IPS-18c (cell line): ENCODE measurements around the gene LINC01488.

ENCODE experiments used
- H3K4me3 ChIP-seq: 2 replicates; pipeline ENCODE4 v1.7.0; 2013; ENCODE audit warnings: low read depth, mild to moderate bottlenecking, low read length, moderate library complexity; ENCODE audit not compliant: insufficient read depth
- H3K9me3 ChIP-seq: one replicate; pipeline ENCODE4 v1.6.1; 2013; ENCODE audit warnings: mild to moderate bottlenecking, low read length, moderate library complexity; ENCODE audit not compliant: control insufficient read depth, insufficient read depth

LINC01488 gene

DNA sequence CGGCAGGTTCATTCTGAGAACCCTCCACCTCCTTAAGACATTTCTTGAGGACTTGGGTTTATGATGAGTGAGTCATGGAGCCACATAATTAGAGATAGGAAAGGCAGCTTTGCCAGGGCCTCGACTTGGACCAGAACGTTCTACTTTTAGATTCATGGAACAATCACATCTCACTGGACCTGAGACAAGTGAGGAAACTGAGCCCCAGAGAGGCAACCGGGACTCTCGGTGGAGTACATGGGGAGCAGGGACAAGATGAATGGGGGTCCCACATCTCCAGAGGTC is 59.5 kb downstream of the LINC01488 start:
- H3K4me3 ChIP-seq, result no peak overlapping the region
- H3K9me3 ChIP-seq, result peaks cover 2% of the 10 kb centered on the region

DNA sequence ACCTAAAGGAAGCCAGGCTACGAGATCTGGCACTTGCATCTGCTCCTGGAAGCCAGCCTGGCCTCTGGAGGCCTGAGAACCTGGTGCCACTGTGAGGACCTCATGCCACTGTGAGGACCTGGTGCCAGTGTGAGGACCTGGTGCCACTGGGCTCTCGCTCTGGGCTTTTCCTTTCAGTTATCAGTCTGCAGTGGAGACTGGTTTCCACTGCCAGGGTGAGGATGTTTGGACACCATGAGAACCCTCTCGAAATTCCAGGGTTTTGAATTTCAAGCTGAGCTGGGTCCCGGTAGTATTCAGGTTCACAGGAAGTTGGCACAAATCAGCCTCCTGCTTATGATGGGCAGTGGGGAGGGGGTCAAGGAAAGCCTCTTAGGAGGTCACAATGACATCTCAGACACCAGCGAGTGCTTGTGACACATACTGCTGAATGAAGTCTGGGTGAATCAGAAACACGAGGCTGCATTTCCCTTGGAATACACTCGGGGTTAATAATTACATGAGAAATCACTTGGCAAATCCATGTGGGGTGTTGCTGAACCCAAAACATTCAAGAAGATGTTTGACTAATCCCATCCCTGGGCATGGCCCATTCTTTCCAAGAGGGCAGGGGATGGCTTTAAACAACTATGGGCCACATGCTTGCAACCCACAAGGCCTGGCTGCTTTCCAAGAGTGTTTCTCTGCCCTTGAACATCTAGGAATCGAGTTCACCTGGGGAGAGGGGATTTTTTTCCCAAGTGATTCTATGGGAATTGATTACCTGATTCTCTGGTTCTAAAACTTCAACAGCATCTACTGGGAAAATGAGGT is 60.2 kb downstream of the LINC01488 start:
- Histone ChIP-seq H3K4me3 (no peak overlapping the region), H3K9me3 (peaks cover 2% of the 10 kb centered on the region)

DNA sequence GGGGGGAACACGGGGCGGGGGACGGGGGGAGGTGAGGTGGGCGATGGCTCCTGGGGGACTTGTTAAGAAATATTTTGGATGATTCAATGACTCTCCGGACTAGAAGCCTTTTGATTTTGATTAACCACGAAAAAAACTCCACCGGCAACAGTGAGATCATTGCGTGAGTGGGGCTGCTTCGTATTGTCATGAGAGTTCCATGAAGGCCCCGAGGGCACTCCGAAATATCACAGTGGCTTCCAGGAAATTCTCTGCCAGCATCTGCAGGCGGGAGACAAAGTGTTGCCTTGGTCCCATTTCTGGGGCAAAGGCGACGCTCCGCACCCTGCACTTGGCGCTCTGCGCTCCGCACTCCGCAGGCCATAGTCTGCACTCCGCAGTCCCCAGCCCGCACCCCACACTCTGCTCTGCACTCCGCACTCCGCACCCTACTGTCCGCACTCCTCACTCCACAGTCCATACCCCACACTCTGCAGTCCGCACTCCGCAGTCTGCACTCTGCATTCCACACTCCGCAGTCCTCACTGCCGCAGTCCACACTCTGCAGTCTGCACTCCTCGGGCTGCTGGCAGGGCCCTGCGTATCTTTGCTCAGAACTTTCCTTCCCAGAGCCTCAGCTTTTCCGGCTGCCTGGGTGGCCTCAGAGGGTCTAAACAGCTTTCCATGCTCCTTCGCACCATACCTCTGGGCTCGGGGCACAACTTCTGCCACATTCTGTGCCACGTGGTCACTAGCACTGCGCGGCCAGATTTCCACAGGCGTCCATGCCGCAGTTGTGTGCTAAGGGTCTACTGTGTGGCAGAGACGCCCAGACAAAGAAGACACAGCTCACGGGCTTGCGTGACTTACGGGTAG is 61.1 kb downstream of the LINC01488 start:
- no peak overlapping the region for H3K4me3 ChIP-seq

More for the DNA sequence above, 61.1 kb downstream of the LINC01488 start:
- peaks cover 2% of the 10 kb centered on the region for H3K9me3 ChIP-seq
